HG03354 (cell line): ENCODE measurements around the gene PRICKLE1.

ENCODE experiments used
- ATAC-seq: cut with Tn5 transposase; IDR thresholded peaks from one replicate; pipeline ENCODE4 v1.9.1; 2021; ENCODE audit warnings: mild to moderate bottlenecking; ENCODE audit not compliant: unreplicated experiment, poor library complexity, severe bottlenecking

PRICKLE1 gene

DNA sequence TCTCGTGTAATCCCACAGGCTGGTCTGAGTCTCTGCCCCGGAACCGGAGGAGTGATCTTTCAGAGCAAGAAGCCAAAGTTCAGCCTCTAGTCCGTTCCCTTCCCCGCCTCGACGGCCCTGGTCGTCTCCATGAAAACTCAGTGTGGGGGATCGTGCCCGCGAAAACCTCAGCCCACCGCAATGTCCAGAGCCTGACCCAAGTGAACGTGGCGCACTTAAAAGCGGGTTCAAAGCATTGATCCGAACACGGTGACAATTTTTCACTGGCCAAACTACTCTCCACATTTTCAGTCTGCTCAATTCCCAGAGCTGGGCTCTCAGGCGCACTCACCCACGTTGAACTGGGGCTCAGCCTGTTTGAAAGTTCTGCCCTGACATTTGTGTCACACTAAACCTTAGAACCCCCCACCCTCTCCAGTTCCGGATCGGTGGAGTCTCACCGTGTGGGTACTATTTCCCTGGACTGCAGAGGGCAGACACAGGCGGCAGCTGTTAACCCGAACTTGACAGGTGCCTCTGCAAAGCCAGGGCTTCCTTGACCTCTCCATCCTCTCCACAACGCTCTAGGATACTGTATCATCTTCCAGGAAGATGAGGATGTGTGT is 886 bp upstream of the PRICKLE1 start:
- ATAC-seq: no peak

DNA sequence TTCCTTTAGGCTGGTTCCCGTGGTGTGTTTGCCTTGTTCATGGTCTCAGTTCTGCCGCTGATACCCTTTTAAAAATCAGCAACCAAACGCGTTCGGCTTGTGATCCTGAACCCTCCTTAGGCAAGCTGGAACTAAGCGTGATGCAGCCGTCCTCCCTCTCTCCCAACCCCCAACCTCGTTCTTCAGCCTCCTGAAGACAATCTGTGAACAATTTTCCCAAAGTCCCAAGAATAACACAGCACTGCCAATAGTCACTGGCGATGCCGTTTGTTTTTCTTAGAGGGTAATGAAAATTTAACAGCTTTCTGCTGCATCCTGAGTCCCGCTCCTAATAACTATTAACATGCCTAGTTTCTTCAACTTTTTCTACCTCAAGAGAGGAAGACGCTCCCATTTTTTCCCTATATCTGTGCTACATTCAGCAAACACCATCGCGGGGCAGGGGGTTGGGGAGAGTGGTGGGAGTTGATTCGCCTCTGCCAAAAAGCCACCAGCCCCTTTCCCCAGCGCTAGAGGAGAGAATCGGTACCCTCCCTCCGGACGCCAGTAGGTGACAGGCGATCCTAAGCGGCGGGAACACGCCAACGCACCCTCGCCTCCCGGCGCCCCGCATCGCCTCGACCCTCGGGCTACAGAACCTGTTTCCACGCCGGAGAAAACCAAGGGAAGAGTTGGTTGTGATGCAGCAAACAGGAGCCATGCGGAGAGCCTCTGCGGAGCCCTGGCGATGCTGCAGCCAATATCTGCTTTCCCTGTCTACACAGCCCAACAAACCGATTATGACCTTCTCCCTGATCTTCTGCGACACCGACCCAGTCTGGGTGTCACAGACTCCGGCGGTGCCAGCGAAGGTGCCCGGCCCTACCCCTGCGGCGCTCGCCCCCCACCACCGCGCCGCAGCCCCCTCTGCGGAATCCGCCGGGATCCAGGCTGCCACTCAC is 752 bp downstream of the PRICKLE1 start:
- peak; percentile 48 for ATAC-seq

DNA sequence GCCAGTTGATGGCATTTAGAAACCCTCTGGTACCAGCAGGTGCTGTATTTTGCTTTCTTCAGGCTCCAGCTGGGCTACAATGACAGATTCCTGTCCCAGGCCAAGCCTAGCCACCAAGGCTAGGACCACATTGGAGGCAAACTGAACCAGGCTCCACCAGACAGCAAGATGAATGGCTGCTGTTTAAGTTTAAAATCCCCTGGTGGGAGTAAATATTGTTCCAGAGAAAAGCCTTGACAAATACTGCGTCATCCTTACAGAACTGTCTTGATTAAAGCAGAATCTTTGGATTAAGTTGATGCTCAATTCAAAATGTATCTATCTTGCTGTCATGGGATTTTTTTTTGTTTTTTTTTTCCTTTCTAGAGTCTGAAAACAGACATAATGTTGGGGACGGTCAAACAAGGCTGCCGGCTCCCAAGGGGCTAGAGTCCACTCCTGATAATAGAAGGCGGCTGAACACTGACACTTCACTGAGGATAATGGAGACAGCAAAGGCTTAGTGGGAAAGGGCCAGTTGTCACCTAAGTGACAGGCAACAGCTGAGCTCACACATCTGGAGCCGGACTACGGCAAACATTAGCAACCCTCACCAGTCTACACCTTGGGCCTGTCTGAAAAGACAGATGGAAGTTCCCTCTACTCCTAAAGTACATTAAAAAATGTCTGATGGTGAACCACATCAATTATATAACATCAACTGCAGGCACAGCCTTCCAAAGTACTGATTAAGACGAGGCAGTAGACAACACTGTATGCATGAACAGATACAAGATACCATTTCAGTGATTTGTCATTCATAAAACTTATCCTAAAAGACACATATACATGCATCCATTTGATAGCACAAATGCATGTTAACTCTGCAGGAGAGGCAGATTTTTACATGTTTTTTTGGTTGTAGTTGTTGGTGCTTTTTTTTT is 1.7 kb downstream of the PRICKLE1 start:
- ATAC-seq: no peak

DNA sequence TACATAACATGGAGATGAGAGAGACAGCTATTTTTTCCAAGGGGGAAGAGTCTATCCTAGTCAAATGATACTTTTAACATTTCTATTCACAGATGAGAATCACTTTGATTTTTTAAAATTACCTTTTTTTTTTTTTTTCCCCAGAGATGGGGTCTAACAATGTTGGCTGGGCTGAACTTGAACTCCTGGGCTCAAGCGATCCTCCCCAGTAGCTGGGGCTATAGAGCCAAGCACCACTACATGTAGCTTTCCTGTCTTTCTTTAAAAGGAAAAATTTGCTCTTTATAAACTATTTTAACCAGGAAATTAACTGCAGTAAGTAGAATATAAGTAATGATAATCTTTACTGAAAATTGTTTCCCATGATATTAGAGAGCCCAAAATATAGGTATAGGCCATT is 3.3 kb downstream of the PRICKLE1 start:
- ATAC-seq: no peak

GRCh38 chr12:42585841-42586216 is 3.7 kb downstream of the PRICKLE1 start:
- ATAC-seq: no peak

GRCh38 chr12:42585154-42585840 is 4.2 kb downstream of the PRICKLE1 start:
- ATAC-seq: no peak

DNA sequence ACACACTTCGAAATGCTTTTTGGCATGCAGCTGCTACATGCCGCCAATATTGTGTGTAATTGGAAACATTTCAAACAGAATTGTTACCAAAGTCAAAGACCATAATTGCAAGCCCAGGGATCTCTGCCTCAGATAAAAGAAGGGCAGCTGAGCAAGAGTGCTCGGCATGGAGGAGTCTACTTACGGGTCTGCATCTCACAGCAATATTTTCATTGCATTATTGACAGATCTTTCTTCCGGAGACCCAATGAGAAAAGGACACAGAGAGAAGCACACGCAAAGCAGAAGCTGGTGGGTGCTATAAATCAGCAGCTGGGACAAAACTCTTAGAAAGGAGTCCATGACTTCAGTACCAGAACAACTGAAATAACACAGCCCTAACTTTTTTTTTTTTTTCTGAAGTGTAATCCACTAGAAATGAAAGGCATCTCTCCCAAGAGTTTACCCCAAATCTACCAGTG is 4.9 kb downstream of the PRICKLE1 start:
- no peak for ATAC-seq

DNA sequence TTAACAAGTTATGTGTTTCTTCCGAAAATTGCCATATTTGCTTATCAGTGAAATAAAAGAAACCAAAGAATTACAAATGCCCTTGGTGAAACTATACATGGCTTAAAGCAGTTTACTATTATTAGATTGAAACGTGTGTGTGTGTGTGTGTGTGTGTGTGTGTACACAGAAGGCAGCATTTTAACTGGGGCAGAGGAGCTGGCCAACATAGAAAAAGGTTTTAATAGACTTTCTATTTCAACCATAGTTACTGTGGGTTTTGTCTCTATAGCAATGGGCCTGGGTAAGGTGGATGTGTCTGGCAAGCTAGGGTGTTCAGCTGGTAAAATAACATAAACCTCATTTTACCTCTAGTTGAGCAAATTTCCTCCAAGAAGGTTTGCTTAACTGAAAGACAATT is 6.5 kb downstream of the PRICKLE1 start:
- no peak for ATAC-seq

DNA sequence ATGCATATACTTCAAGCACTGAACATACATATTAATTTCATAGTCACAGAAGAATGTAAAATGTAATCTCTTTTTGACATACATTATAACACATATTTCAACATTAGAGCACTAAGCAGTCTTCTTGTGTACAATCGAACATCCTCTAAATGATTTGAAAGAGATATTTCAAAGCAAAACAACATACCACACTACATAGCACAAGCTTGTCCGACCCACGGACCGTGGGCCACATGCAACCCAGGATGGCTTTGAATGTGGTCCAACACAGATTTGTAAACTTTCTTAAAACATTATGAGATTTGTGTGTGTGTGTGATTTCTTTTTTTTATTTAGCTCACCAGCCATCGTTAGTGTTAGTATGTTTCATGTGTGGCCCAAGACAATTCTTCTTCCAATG is 7.0 kb downstream of the PRICKLE1 start:
- ATAC-seq: no peak

DNA sequence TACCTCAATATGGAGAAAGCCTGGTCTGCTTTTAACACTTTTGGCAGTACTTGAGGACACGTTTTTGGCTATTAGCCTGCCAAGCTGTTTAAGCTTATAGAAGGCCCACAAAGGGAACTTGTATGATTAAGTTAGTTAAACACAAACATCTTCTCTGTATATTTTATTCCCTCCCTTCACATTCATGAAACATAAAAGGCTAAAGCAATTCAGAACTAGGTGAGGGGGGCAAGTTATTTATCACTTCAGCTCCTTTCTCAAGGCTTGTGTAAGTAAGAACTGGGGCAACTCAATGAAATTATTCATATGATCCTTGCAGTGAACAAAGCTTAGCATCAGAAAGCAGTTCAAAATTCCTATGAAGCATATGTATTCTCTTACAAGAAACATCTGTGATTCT is 7.5 kb downstream of the PRICKLE1 start:
- ATAC-seq: no peak

DNA sequence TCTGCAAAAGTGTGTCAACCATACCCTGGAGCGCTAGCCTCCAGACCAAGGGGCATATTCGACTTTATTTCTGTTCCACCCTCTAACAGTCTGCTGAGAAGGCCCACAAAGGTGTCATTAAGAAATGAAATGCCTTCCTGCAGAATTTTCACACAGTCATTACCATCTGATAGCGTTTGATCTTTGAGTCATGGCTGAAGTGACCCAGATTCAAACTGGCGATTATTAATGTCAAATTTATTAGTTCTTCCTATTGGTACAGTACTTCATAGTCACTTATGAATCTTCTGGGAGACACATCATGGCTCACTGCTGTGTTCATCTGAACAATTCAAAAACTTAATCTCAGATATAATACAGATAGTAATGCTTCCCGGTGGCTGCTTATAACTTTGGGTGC is 13.2 kb downstream of the PRICKLE1 start:
- no peak for ATAC-seq

GRCh38 chr12:42575717-42576116 is 13.8 kb downstream of the PRICKLE1 start:
- ATAC-seq: no peak

GRCh38 chr12:42574851-42575266 is 14.7 kb downstream of the PRICKLE1 start:
- no peak for ATAC-seq

DNA sequence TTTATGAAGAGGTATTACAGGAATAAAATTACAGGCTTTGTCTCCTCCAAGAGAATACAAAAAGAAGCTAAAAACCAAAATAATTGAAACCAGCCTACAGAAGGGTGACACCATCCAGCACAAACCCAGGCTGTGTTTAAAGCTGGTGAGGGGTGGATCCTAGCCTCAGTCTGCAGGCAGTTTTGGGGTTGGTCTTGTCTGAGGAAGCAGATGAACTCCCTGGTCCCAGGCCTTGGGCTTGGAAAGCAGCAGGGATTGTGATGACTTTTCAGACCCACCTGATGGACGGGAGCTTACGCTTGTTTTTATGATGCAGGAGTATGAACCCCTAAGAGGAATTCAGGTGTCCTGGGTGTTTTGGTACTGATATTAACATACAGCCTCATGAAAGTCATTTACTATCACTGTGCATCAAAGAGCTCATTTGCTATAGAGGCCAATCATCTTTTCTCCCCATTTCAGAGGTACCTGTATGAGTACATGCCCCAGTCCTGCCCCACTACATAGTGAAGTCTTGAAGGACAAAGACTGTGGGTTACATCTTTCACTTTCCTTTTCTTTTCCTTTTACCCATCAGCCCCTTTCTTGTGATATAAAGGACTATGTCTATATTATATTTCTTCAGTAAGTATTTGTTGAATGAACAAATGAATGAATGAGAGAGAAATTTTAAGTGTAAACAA is 18.1 kb downstream of the PRICKLE1 start:
- no peak for ATAC-seq

DNA sequence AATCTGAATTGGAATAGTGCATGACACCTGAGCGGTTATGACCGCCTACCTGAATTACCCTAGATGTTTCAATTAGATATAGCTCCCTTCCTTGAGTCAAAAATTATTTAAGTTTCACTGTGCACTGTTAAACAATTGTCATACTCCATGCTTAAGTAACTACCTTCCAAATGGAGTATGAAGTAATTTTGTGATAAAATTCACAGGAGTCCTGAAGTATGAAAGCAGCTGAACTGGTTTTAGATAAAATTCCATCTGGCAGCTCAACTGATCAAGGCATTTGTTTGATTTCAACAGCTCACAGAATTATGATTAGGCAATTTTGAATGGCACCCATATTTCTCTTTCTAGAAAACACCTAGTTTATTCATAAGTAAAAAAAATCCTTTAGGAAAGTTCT is 19.5 kb downstream of the PRICKLE1 start:
- ATAC-seq: no peak

DNA sequence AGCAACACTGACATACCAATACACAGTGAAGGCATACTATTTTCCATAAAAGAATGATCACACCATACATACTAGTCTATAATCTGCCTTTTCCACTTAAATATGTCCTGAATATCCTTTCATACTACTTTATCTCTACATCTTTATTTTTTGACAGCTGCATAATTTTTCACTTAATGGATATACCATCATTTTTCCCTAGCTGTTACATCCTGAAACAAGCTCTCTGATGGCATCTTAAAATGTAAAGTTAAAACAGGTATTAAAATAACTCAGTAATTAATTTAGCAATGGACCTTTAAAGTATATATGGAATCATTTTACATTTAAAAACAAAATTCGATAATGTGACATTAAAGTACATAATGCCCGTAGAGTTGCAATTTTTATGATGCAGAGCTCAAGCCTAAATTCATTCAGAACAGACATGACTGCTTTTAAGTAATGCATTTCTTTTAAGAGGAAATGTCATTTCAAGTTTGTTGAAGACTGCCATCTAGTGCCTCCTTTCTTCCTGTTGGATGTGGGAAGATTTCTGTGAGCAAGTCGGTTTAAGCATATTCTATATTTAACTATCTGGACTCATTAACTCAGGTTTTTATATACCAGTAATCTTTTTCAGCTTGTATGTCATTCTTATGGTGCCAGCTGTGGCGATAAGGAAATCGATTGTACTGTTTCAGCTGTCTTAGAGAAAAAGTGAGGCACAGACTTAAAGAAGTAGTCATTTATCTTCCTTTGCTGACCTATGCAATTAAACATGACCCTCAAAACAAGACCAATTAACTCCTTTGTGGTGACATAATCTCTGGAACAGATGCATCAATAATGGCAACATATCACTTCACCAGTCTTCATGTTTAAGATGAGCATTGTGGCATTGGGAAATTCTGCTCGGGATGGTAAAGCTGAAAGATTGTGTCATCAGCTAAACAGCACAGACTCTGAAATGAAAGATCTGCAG is 20.3 kb downstream of the PRICKLE1 start:
- ATAC-seq: peak; percentile 74

DNA sequence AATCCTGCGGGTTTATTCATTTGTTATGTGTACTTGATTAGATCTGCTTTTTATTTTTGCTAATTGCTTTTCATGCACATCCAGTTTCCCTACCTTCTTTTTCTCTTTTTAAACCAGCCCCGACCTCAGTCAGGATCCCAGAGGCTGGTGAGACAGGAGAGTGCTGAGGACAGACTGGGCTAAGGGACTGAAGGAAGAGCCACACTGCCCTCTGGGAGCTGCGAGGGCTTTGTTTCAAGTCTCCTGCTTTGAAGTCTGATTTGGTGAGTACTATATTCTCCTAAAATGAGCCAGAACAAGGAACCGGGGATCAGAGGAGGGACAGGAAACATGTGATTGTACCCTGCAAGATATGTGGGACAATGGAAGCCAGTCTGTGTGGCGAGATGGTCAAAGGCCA is 23.9 kb downstream of the PRICKLE1 start:
- ATAC-seq: no peak

DNA sequence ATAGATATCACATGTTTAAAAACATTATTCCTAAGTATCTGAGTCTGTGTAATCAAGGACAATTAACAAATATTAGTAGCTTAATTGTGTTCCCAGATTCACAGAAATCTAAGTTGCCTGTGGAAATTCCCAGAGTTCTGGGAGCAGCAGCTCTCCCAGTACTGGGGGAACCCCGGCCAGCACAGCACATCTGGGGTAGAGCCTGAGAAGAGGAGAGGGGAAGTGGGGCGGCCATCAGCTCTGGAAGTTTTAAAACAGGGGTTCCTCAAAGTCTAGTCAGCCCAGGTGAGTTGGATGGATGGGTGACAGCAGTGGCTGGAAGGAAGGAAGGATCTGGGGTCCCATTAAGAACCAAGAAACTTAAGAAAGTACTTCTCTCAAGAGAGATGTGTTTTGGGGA is 24.6 kb downstream of the PRICKLE1 start:
- ATAC-seq: no peak
